Left kidney (tissue), 2 donors: ENCODE data around the gene TCAP. TPM values are rescaled to one million over a fixed set of nuclear protein-coding genes. Genes with fewer than 3 reads are reported as not detected.
"Not testable (repeated sequence)": the region's sequence is repeated elsewhere in the genome, so short reads cannot be mapped to it uniquely, and the experiment has no call there.

Experiments
- DNase-seq: peaks from one replicate; pipeline ENCODE4 v3.0.0-alpha.2; 2013
- polyA plus RNA-seq: library from polyadenylated mRNA; unstranded; fragments of 120-200 nt; gene quantifications from one replicate; pipeline ENCODE4 v1.2.1, GENCODE V29; 2013; ENCODE audit not compliant: insufficient read length

TCAP gene
- polyA plus RNA-seq, 1 donor, result 1.5 TPM

- DNase-seq, result no peak
Observed at GRCh38 chr17:39704821-39705551, 39.8 kb downstream of the TCAP start.

- DNase-seq, result peak; percentile 54
Observed at GRCh38 chr17:39705786-39706348, 40.7 kb downstream of the TCAP start.

GRCh38 chr17:39706383-39706782 is 41.2 kb downstream of the TCAP start:
- no peak for DNase-seq

GRCh38 chr17:39706921-39707337 is 41.8 kb downstream of the TCAP start:
- DNase-seq, result no peak

- no peak for DNase-seq
Observed at GRCh38 chr17:39709319-39709997, 44.3 kb downstream of the TCAP start.

- no peak for DNase-seq
Observed at GRCh38 chr17:39709998-39710964, 45.1 kb downstream of the TCAP start.

GRCh38 chr17:39711071-39711470 is 45.9 kb downstream of the TCAP start:
- not testable (repeated sequence) for DNase-seq

- DNase-seq, result no peak
Observed at GRCh38 chr17:39711851-39712250, 46.7 kb downstream of the TCAP start.

GRCh38 chr17:39714234-39714633 is 49.1 kb downstream of the TCAP start:
- DNase-seq, result no peak

- no peak for DNase-seq
Observed at GRCh38 chr17:39715375-39716072, 50.4 kb downstream of the TCAP start.

Other genes starting within 250 kb of the TCAP start
- gene MED1, start 214.1 kb upstream of the TCAP start, polyA plus RNA-seq, result 58.7 TPM
- 77.4 TPM for gene CDK12, start 203.9 kb upstream of the TCAP start, polyA plus RNA-seq
- gene NEUROD2, start 57.4 kb upstream of the TCAP start, polyA plus RNA-seq, result 0.08 TPM
- gene PPP1R1B, start 38.4 kb upstream of the TCAP start, polyA plus RNA-seq, result 15.2 TPM
- gene STARD3, start 28.2 kb upstream of the TCAP start, polyA plus RNA-seq, result 52.3 TPM
- 1.7 TPM for gene PNMT, start 3.1 kb downstream of the TCAP start, polyA plus RNA-seq
- gene PGAP3, start 22.7 kb downstream of the TCAP start, polyA plus RNA-seq, result 38.1 TPM
- 173 TPM for gene ERBB2, start 34.7 kb downstream of the TCAP start, polyA plus RNA-seq
- gene MIEN1, start 65.2 kb downstream of the TCAP start, polyA plus RNA-seq, result 27.5 TPM
- gene GRB7, start 72.6 kb downstream of the TCAP start, polyA plus RNA-seq, result 38.8 TPM
- gene IKZF3, start 199.0 kb downstream of the TCAP start, polyA plus RNA-seq, result 0.37 TPM
- not detected for gene ZPBP2, start 202.9 kb downstream of the TCAP start, polyA plus RNA-seq